GM18519 (cell line): ENCODE measurements around the gene FBN3.
"Not testable (repeated sequence)": the region's sequence is repeated elsewhere in the genome, so short reads cannot be mapped to it uniquely, and the experiment has no call there.

Source experiments
- ATAC-seq: cut with Tn5 transposase; IDR thresholded peaks from one replicate; pipeline ENCODE4 v1.9.1; 2021; ENCODE audit warnings: mild to moderate bottlenecking, moderate library complexity; ENCODE audit not compliant: unreplicated experiment, low FRiP score

FBN3 gene

GRCh38 chr19:8028951-8029491 is 120.4 kb downstream of the FBN3 start:
- no peak for ATAC-seq

GRCh38 chr19:8025316-8025715 is 124.1 kb downstream of the FBN3 start:
- no peak for ATAC-seq

GRCh38 chr19:8024256-8024655 is 125.1 kb downstream of the FBN3 start:
- not testable (repeated sequence) for ATAC-seq

GRCh38 chr19:8023371-8023770 is 126.0 kb downstream of the FBN3 start:
- ATAC-seq = no peak

GRCh38 chr19:8022275-8022674 is 127.1 kb downstream of the FBN3 start:
- no peak for ATAC-seq

- no peak for ATAC-seq
Observed at GRCh38 chr19:8021374-8021773, 128.0 kb downstream of the FBN3 start.

GRCh38 chr19:8020681-8021080 is 128.7 kb downstream of the FBN3 start:
- no peak for ATAC-seq

- no peak for ATAC-seq
Observed at GRCh38 chr19:8017808-8018207, 131.6 kb downstream of the FBN3 start.
